Chondrocyte (in vitro differentiated cells): Measurements from ENCODE around the gene AKT1. TPM values are rescaled to one million over a fixed set of nuclear protein-coding genes. Genes with fewer than 3 reads are reported as not detected.

Source experiments
- DNase-seq: peaks from one replicate; pipeline ENCODE4 v3.0.0; 2021; ENCODE audit warnings: mixed read lengths, low spot score
- H3K27ac Mint-ChIP-seq: one replicate; pipeline ENCODE4 v1.8.0; 2021; ENCODE audit warnings: mild to moderate bottlenecking, moderate library complexity, mixed read lengths; ENCODE audit not compliant: unreplicated experiment
- H3K27me3 Mint-ChIP-seq: 2 replicates; pipeline ENCODE4 v1.8.0; 2021; ENCODE audit warnings: low read depth, mixed read lengths
- H3K36me3 Mint-ChIP-seq: 2 replicates; pipeline ENCODE4 v1.8.0; 2021; ENCODE audit warnings: low read depth, mixed read lengths
- H3K4me1 Mint-ChIP-seq: 2 replicates; pipeline ENCODE4 v1.8.0; 2021; ENCODE audit warnings: low read depth, mild to moderate bottlenecking, mixed read lengths
- H3K4me3 Mint-ChIP-seq: one replicate; pipeline ENCODE4 v1.8.0; 2021; ENCODE audit warnings: mild to moderate bottlenecking, moderate library complexity, mixed read lengths; ENCODE audit not compliant: unreplicated experiment
- H3K9me3 Mint-ChIP-seq: 2 replicates; pipeline ENCODE4 v1.8.0; 2021; ENCODE audit warnings: low read depth, mixed read lengths
- CTCF ChIP-seq: fragments of 200-600 bp; sonication (generic); IDR thresholded peaks from 2 replicates; pipeline ENCODE4 v1.5.0; 2021; ENCODE audit warnings: antibody characterized with exemption, mild to moderate bottlenecking, moderate library complexity
- total RNA-seq: library from RNA; stranded (reverse); gene quantifications from 3 replicates; pipeline ENCODE4 v1.2.1, GENCODE V29; 2021

Gene AKT1
- total RNA-seq, 1 donor from 2014 or later, result 156 TPM

GRCh38 chr14:104766256-104766862, 29.2 kb downstream of the AKT1 start:
- Mint-ChIP-seq H3K9me3 (peaks cover 10% of the 10 kb centered on the region), H3K27me3 (no peaks in the 10 kb centered on the region), H3K4me1 (peaks cover 11% of the 10 kb centered on the region), H3K4me3 (no peak overlapping the region), H3K27ac (no peak overlapping the region), H3K36me3 (peaks cover 17% of the 10 kb centered on the region)
- DNase-seq, result no peak
- TF ChIP-seq CTCF, result no peak

GRCh38 chr14:104765517-104765916, 30.0 kb downstream of the AKT1 start:
- no peak overlapping the region for H3K27ac Mint-ChIP-seq
- H3K9me3 Mint-ChIP-seq, result peaks cover 6% of the 10 kb centered on the region
- DNase-seq, result no peak
- H3K4me1 Mint-ChIP-seq, result peaks cover 11% of the 10 kb centered on the region
- H3K36me3 Mint-ChIP-seq, result peaks cover 14% of the 10 kb centered on the region
- no peak for TF ChIP-seq CTCF
- H3K4me3 Mint-ChIP-seq, result no peak overlapping the region
- no peaks in the 10 kb centered on the region for H3K27me3 Mint-ChIP-seq

- DNase-seq, result no peak
- Mint-ChIP-seq H3K27me3 (no peaks in the 10 kb centered on the region), H3K36me3 (peaks cover 26% of the 10 kb centered on the region), H3K4me1 (peaks cover 11% of the 10 kb centered on the region), H3K4me3 (no peak overlapping the region), H3K27ac (no peak overlapping the region), H3K9me3 (no peaks in the 10 kb centered on the region)
- no peak for TF ChIP-seq CTCF
These were observed 36.3 kb downstream of the AKT1 start for GRCh38 chr14:104758981-104759969.

- no peak overlapping the region for H3K27ac Mint-ChIP-seq
These were observed 37.7 kb downstream of the AKT1 start for GRCh38 chr14:104757681-104758392.

More at GRCh38 chr14:104757681-104758392, 37.7 kb downstream of the AKT1 start:
- Mint-ChIP-seq H3K27me3 (no peaks in the 10 kb centered on the region), H3K4me3 (no peak overlapping the region), H3K9me3 (no peaks in the 10 kb centered on the region), H3K36me3 (peaks cover 24% of the 10 kb centered on the region), H3K4me1 (peaks cover 19% of the 10 kb centered on the region)
- no peak for TF ChIP-seq CTCF
- DNase-seq, result no peak
